Body of pancreas (tissue), 4 donors: ENCODE data around the gene NUP93.

Experiments used
- POLR2A ChIP-seq, 3 donors: fragments of 450-650 bp; IDR thresholded peaks; one replicate each; pipeline ENCODE4 v1.6.1; 2016; ENCODE audit warnings: antibody characterized with exemption in 3 of 3, mild to moderate bottlenecking in 2 of 3
- TF ChIP-seq, protein P1 (sequence below), 7 experiments: fragments of 450-650 bp in 4 of 7; fragments of 200-600 bp in 3 of 7; sonication (generic) in 3 of 7; IDR thresholded peaks; one replicate each; pipeline ENCODE4 v1.5.1; 2016 to 2019; ENCODE audit warnings: antibody characterized with exemption in 7 of 7

DNA sequence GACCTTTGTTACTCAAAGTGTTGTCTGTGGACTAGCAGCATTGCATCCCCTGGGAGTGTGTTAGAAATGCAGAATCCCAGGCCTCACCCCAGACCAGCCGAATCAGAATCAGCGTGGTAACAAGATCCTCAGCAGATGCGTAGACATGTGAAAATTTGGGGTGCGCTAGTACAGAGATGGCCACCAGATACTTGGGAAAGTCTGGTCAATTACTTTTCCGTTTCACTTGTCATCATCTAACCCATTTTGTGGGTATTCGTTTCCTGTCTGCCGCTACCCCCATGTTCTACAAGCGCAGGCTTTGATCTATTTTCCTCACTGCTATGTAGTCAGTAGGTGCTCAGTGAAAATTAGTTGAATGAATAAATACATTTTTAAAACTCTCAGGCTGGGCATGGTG is 168.9 kb downstream of the NUP93 start:
- TF ChIP-seq, protein P1, sequence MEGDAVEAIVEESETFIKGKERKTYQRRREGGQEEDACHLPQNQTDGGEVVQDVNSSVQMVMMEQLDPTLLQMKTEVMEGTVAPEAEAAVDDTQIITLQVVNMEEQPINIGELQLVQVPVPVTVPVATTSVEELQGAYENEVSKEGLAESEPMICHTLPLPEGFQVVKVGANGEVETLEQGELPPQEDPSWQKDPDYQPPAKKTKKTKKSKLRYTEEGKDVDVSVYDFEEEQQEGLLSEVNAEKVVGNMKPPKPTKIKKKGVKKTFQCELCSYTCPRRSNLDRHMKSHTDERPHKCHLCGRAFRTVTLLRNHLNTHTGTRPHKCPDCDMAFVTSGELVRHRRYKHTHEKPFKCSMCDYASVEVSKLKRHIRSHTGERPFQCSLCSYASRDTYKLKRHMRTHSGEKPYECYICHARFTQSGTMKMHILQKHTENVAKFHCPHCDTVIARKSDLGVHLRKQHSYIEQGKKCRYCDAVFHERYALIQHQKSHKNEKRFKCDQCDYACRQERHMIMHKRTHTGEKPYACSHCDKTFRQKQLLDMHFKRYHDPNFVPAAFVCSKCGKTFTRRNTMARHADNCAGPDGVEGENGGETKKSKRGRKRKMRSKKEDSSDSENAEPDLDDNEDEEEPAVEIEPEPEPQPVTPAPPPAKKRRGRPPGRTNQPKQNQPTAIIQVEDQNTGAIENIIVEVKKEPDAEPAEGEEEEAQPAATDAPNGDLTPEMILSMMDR (IDR thresholded peaks at IDR 0.05) = no peak
- no peak for TF ChIP-seq POLR2A (IDR thresholded peaks at IDR 0.05)
